Pancreas (tissue), 10 donors: Measurements from ENCODE around the gene KAT6B. TPM values are rescaled to one million over a fixed set of nuclear protein-coding genes. Genes with fewer than 3 reads are reported as not detected.

ENCODE experiments used
- ATAC-seq, 4 donors: fragments of 200-7000 bp; cut with Tn5 transposase; one replicate each; pipeline versions ENCODE4 v1.8.0 to v1.9.1; 2020; ENCODE audit warnings: mild to moderate bottlenecking in 4 of 4, moderate library complexity in 4 of 4
- DNase-seq, 6 donors: peaks; one replicate each; pipeline ENCODE4 v3.0.0-alpha.2; 2020
- FAIRE-seq: peaks from 2 replicates; lab custom pipeline; 2012; peaks lifted over from hg19 to GRCh38; lab: Jason Lieb, UNC
- H3K27ac ChIP-seq, 4 donors: fragments of 200-600 bp; sonication (generic); 1 replicate in 3 of 4; 2 replicates in 1 of 4; pipeline versions ENCODE4 v1.5.0 to v1.8.0; 2020
- H3K27me3 ChIP-seq, 4 donors: fragments of 200-600 bp; one replicate each; pipeline ENCODE4 v1.8.0; 2021
- H3K36me3 ChIP-seq, 3 donors: fragments of 200-600 bp; sonication (generic) in 1 of 3; one replicate each; pipeline versions ENCODE4 v1.5.0 to v1.8.0; 2020 to 2021
- H3K4me1 ChIP-seq, 3 donors: fragments of 200-600 bp; one replicate each; pipeline ENCODE4 v1.8.0; 2021
- H3K4me3 ChIP-seq, 4 donors: fragments of 200-600 bp; sonication (generic) in 2 of 4; one replicate each; pipeline versions ENCODE4 v1.5.0 to v1.8.0; 2020 to 2021
- H3K9me3 ChIP-seq, 4 donors: fragments of 200-600 bp; one replicate each; pipeline ENCODE4 v1.8.0; 2021
- WGBS, 2 donors: extraction: QIAGEN DNeasy Blood & Tissue Kit; methylation state at CpG; one replicate each; pipeline ENCODE4 v1.1.7; 2013; 5-methylcytosine and 5-hydroxymethylcytosine counted together
- intact Hi-C, 3 donors: fragments of 100-400 bp; cut with DNase I; formaldehyde crosslinking; loops; one replicate each; pipeline versions ENCODE4 v1.11.1 to v1.14.2; 2022
- polyA plus RNA-seq, 2 donors: library from polyadenylated mRNA; stranded (reverse); fragments of 200-250 nt; gene quantifications; one replicate each; pipeline ENCODE4 v1.2.3, GENCODE V29; 2013
- total RNA-seq, 6 donors: library from RNA; stranded (reverse); fragmentation: NEBNext Ultra II Directional in 4 of 6; extraction: Animal tissue kit (Norgen Biotek cat#: 25700) in 4 of 6; gene quantifications; one replicate each; pipeline versions ENCODE4 v1.2.1 to v1.2.4, GENCODE V29; 2021 to 2023
- TF ChIP-seq, protein P1 (sequence below), 4 donors: fragments of 200-600 bp; sonication (generic) in 3 of 4; IDR thresholded peaks; one replicate each; pipeline versions ENCODE4 v1.5.0 to v1.8.0; 2021; ENCODE audit warnings: antibody characterized with exemption in 4 of 4
- donor health status: healthy with polysubstance abuse.
- donor health status: DM: no; HTN: no; CAD: no; lungs with moderate emphysema.
- donor health status: DM: no; HTN: no; CAD: no.
- donor health status: control.
- donor health status: control.
- donor health status: Bipolar disorder and iron deficiency.
- donor health status: DM: yes; HTN: yes; CAD: no.
- donor health status: DM: no; HTN: no; CAD: no.
- donor health status: DM: no; HTN: no; CAD: no.
- donor health status: DM: yes; HTN: yes; CAD: no.

Gene KAT6B
- total and polyA plus RNA-seq, 8 donors = 7.6 to 28.6 (median 18.1) TPM

DNA sequence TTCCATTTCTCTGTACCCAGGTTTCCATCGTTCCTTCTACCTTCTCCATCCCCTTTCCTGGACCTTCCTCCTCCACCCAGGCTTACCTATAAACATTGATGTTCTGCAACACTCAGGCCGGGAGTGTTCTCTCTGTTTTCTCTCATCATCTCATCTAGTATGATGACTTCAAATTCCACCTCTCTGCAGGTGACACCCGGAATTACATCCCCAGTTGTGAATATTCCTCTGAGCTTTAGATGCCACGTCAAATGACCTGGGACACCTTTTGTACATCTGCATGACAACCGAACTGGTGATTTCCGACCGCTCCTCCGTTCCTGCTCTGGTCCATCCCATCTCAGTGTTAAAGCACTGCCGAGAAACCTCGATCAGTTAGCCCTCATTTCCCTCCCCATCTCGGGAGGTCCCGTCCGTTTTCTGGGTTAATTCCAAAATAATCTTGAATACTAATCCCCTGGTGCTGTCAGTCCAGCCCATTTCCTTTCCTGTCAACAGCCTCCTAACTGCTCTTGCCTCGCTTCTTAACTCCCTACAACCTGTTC lies 208.4 kb downstream of the KAT6B start:
- FAIRE-seq (no peak), ATAC-seq (no peak), DNase-seq (no peak)
- H3K36me3 ChIP-seq = peaks cover 0 to 14% (median 10%) of the 10 kb centered on the region in 3 donors
- TF ChIP-seq, protein P1, sequence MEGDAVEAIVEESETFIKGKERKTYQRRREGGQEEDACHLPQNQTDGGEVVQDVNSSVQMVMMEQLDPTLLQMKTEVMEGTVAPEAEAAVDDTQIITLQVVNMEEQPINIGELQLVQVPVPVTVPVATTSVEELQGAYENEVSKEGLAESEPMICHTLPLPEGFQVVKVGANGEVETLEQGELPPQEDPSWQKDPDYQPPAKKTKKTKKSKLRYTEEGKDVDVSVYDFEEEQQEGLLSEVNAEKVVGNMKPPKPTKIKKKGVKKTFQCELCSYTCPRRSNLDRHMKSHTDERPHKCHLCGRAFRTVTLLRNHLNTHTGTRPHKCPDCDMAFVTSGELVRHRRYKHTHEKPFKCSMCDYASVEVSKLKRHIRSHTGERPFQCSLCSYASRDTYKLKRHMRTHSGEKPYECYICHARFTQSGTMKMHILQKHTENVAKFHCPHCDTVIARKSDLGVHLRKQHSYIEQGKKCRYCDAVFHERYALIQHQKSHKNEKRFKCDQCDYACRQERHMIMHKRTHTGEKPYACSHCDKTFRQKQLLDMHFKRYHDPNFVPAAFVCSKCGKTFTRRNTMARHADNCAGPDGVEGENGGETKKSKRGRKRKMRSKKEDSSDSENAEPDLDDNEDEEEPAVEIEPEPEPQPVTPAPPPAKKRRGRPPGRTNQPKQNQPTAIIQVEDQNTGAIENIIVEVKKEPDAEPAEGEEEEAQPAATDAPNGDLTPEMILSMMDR (IDR thresholded peaks at IDR 0.05) = no peak
- H3K9me3 ChIP-seq = no peaks in the 10 kb centered on the region
- H3K4me3 ChIP-seq = no peak overlapping the region
- no peaks in the 10 kb centered on the region for H3K4me1 ChIP-seq
- no peaks in the 10 kb centered on the region for H3K27me3 ChIP-seq
- H3K27ac ChIP-seq = no peak overlapping the region
- WGBS, 2 donors = 81 to 83% methylated on average over 14 of the region's 14 CpGs
- intact Hi-C loops = loop anchor here in 1 of 3 donors (10.0 kb wide), 1 partner anchor 770 kb away; no protein-coding TSS in a partner anchor

DNA sequence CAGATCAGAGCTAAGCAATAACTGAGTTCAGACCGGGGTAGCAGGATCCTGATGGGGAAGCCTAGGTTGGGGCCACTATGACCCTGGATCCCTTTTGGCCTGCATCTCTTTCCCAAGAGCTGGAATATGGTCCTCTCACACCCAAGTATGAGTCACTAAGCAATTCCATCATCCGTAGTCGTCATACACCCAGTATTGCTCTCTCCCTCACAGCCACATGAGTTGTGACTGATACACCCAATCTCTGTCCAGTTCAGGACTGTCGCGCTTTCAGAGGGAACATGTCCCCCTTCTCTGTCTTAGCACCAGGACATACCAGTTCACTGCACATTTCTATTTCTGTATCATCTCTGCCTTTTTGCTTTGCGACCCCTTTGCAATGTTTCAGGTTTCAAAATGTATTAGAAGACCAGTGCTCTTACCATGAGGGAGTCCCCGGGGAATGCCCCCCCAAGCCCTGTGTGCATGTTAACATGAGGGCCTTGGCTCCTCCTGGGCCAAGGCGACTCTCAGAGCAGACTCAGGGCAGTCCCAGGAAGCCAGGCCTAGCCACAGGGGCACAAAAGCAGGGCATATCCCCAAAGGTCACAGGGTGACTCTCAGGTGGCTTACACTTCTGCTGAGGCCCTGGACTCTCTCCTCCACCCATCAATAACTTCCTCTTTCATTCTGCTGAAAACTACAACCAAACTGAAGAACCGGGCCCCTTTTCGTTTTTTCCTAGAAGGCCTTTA lies 209.7 kb downstream of the KAT6B start:
- Histone ChIP-seq H3K27me3 (no peaks in the 10 kb centered on the region), H3K36me3 (peaks cover 0 to under 1% (median 0%) of the 10 kb centered on the region in 3 donors), H3K27ac (no peak overlapping the region), H3K4me3 (no peak overlapping the region), H3K9me3 (no peaks in the 10 kb centered on the region), H3K4me1 (no peaks in the 10 kb centered on the region)
- 86 to 90% methylated on average over 10 of the region's 10 CpGs for WGBS, 2 donors
- FAIRE-seq (no peak), DNase-seq (no peak), ATAC-seq (no peak)
- intact Hi-C loops = loop anchor here in 1 of 3 donors (10.0 kb wide), 1 partner anchor 771 kb away; no protein-coding TSS in a partner anchor
- TF ChIP-seq, protein P1 (IDR thresholded peaks at IDR 0.05) = no peak

DNA sequence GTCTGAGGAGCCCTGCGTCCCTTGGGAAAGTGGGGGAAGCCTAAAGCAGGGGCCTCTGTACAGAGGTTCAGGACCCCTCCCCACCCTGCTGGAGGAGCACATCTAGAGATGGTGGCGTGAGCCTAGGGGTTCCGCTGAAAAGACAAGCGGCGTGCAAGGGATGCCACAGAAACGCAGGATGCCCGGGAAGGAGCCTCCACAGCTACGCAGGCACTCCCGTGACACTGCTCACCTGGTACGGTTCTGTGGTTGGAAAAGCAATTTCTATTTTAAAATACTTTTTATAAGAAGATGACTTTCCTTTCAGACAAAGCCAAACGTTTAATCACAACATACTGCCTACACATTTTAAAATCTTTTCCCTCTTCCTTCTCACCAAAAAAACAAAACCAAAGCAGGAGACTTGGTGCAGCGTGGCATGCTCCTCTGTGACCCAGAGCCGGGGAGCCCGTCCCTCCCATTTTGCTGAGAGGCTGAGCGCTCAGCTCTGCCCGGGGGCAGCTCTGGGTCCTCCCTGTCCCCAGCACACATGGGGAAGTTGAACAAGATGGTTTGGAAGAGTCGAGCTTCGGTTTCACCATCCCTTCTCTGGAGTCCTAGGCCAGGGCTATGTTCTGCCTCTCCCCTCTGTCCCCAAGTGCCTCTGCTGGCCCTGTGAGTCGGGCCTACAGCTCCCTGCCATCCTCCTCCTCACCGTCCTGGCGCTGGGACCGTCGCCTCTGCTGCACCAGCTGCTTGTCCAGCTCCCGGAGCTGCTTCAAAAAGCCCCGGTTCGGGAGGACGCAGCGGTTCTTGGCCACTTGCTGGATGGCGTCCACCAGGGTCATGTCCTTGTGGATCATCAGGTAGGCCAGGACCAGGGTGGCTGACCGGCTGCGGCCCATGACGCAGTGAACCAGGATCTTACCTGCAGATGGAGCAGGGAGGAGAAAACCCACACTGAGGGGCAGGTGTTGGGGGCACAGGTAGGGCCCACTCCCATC lies 211.1 kb downstream of the KAT6B start:
- no peaks in the 10 kb centered on the region for H3K4me1 ChIP-seq
- DNase-seq (peak in 1 of 6 donors; percentile 67), FAIRE-seq (no peak), ATAC-seq (no peak)
- no peak overlapping the region for H3K4me3 ChIP-seq
- H3K9me3 ChIP-seq = no peaks in the 10 kb centered on the region
- TF ChIP-seq, protein P1 (IDR thresholded peaks at IDR 0.05) = no peak
- H3K27ac ChIP-seq = no peak overlapping the region
- no peaks in the 10 kb centered on the region for H3K36me3 ChIP-seq
- H3K27me3 ChIP-seq = no peaks in the 10 kb centered on the region
- 93 to 94% methylated on average over 32 of the region's 32 CpGs for WGBS, 2 donors
- intact Hi-C loops = loop anchor here in 1 of 3 donors (10.0 kb wide), 1 partner anchor 773 kb away; no protein-coding TSS in a partner anchor

DNA sequence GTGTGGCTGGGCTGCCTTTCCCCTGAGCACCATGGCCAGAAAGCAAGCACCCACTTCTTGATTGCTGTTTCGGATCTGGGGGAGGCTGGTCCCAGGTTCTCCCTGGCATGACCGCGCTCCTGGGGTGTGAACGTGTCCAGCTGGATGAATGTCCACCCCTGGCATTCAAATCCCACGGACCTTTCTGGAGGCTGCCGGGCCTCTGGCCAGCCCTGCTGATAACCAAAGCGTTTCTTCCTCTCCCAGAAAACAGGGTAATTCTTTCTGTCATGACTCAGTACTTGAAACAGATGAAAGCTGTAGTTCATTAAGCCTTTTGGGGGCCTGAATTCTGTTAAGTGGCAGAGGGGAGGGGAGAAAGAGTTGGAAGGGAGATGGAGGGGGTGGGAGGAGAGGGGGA lies 211.9 kb downstream of the KAT6B start:
- DNase-seq (peak in 2 of 6 donors; percentile 30 to 40), FAIRE-seq (no peak), ATAC-seq (peak; percentile 53 to 88 (median 64))
- intact Hi-C loops = loop anchor here in 1 of 3 donors (10.0 kb wide), 1 partner anchor 774 kb away; no protein-coding TSS in a partner anchor
- WGBS, 2 donors = 16 to 19% methylated on average over 7 of the region's 7 CpGs
- TF ChIP-seq, protein P1 (IDR thresholded peaks at IDR 0.05) = no peak
- H3K4me1 ChIP-seq = no peaks in the 10 kb centered on the region
- no peaks in the 10 kb centered on the region for H3K36me3 ChIP-seq
- no peak overlapping the region for H3K27ac ChIP-seq
- no peak overlapping the region for H3K4me3 ChIP-seq
- no peaks in the 10 kb centered on the region for H3K27me3 ChIP-seq
- H3K9me3 ChIP-seq = no peaks in the 10 kb centered on the region
